GM19238 (cell line): ENCODE data around the gene CRYBG3.

Experiments used
- DNase-seq: peaks from one replicate; pipeline ENCODE4 v3.0.0; 2011; ENCODE audit warnings: low spot score; ENCODE audit not compliant: insufficient read length

The CRYBG3 gene

GRCh38 chr3:97971679-97972567, 150.1 kb downstream of the CRYBG3 start, which contains the start of gene RIOX2:
TSS of gene RIOX2 (minus strand) at chr3:97972431. CDS start at chr3:97967593, 4,838 bp downstream.
- DNase-seq, result peak; percentile 73

GRCh38 chr3:97972976-97973375, 151.2 kb downstream of the CRYBG3 start:
- DNase-seq, result no peak

- DNase-seq, result no peak
Measured at GRCh38 chr3:97974996-97975395, 153.2 kb downstream of the CRYBG3 start.

GRCh38 chr3:97975466-97975865, 153.7 kb downstream of the CRYBG3 start:
- no peak for DNase-seq

- DNase-seq, result no peak
Measured at GRCh38 chr3:97979610-97980009, 157.8 kb downstream of the CRYBG3 start.

- no peak for DNase-seq
Measured at GRCh38 chr3:97981886-97982285, 160.1 kb downstream of the CRYBG3 start.

- DNase-seq, result no peak
Measured at GRCh38 chr3:97983933-97984491, 162.2 kb downstream of the CRYBG3 start.

GRCh38 chr3:97987306-97987705, 165.5 kb downstream of the CRYBG3 start:
- DNase-seq, result no peak

- DNase-seq, result no peak
Measured at GRCh38 chr3:97988784-97989568, 167.2 kb downstream of the CRYBG3 start.

GRCh38 chr3:97990624-97991292, 168.9 kb downstream of the CRYBG3 start:
- no peak for DNase-seq

GRCh38 chr3:97991293-97991682, 169.5 kb downstream of the CRYBG3 start:
- no peak for DNase-seq

GRCh38 chr3:97992547-97993173, 170.8 kb downstream of the CRYBG3 start:
- DNase-seq, result no peak

- DNase-seq, result no peak
Measured at GRCh38 chr3:97993526-97993925, 171.7 kb downstream of the CRYBG3 start.

- DNase-seq, result no peak
Measured at GRCh38 chr3:97994328-97994945, 172.6 kb downstream of the CRYBG3 start.
